GM18951 (cell line): ENCODE results near the gene CHCHD6.

ENCODE experiments used
- POLR2A ChIP-seq: IDR thresholded peaks from 4 replicates; pipeline ENCODE4 v1.6.1; 2011; ENCODE audit warnings: mild to moderate bottlenecking; ENCODE audit not compliant: insufficient read length, insufficient read depth; ENCODE audit errors: extremely low read depth
- in situ Hi-C: fragments of 300-500 bp; cut with MboI; formaldehyde crosslinking; loops from one replicate; pipeline ENCODE4 v1.12.0; 2022; ENCODE audit warnings: low sequenced_read_pairs, mixed read lengths, inconsistent platforms; ENCODE audit not compliant: unreplicated experiment

Gene CHCHD6

GRCh38 chr3:126926684-126927400, 222.8 kb downstream of the CHCHD6 start:
- no peak for TF ChIP-seq POLR2A
- in situ Hi-C loops = no loop called here

- no peak for TF ChIP-seq POLR2A
- in situ Hi-C loops = no loop called here
Measured at GRCh38 chr3:126927401-126927750, 223.3 kb downstream of the CHCHD6 start.

GRCh38 chr3:126927846-126928245, 223.8 kb downstream of the CHCHD6 start:
- TF ChIP-seq POLR2A = no peak
- in situ Hi-C loops = no loop called here

- no peak for TF ChIP-seq POLR2A
- in situ Hi-C loops = no loop called here
Measured at GRCh38 chr3:126928921-126929474, 225.0 kb downstream of the CHCHD6 start.

GRCh38 chr3:126930936-126931600, 227.0 kb downstream of the CHCHD6 start:
- no peak for TF ChIP-seq POLR2A
- in situ Hi-C loops = no loop called here

GRCh38 chr3:126931806-126932187, 227.8 kb downstream of the CHCHD6 start:
- no peak for TF ChIP-seq POLR2A
- in situ Hi-C loops = no loop called here

GRCh38 chr3:126932188-126932931, 228.3 kb downstream of the CHCHD6 start:
- TF ChIP-seq POLR2A = no peak
- in situ Hi-C loops = no loop called here

- TF ChIP-seq POLR2A = no peak
- in situ Hi-C loops = no loop called here
Measured at GRCh38 chr3:126934031-126934531, 230.0 kb downstream of the CHCHD6 start.

- no peak for TF ChIP-seq POLR2A
- in situ Hi-C loops = no loop called here
Measured at GRCh38 chr3:126934991-126935390, 231.0 kb downstream of the CHCHD6 start.

GRCh38 chr3:126935756-126936509, 231.9 kb downstream of the CHCHD6 start:
- no peak for TF ChIP-seq POLR2A
- in situ Hi-C loops = no loop called here

- in situ Hi-C loops = no loop called here
- no peak for TF ChIP-seq POLR2A
Measured at GRCh38 chr3:126936853-126937425, 232.9 kb downstream of the CHCHD6 start.

GRCh38 chr3:126937533-126937932, 233.5 kb downstream of the CHCHD6 start:
- in situ Hi-C loops = no loop called here

More at GRCh38 chr3:126937533-126937932, 233.5 kb downstream of the CHCHD6 start:
- TF ChIP-seq POLR2A = no peak
